Keratinocyte (primary cell): ENCODE data around the gene EPC2. TPM values are rescaled to one million over a fixed set of nuclear protein-coding genes. Genes with fewer than 3 reads are reported as not detected.

ENCODE experiments used
- DNase-seq: peaks from one replicate; pipeline ENCODE4 v3.0.0-alpha.2; 2011; ENCODE audit warnings: low read depth, missing footprints, low spot score
- FAIRE-seq: peaks from 2 replicates; lab custom pipeline; 2011; peaks lifted over from hg19 to GRCh38; lab: Jason Lieb, UNC
- H2AFZ ChIP-seq: 2 replicates; pipeline ENCODE4 v1.6.0; 2012; ENCODE audit warnings: low read length, control low read depth, inconsistent platforms; ENCODE audit not compliant: control insufficient read depth
- H3K27ac ChIP-seq: 2 replicates; pipeline ENCODE4 v1.5.1; 2011; ENCODE audit warnings: low read length; ENCODE audit not compliant: control insufficient read depth, insufficient read depth
- H3K27me3 ChIP-seq: 3 replicates; pipeline ENCODE4 v1.6.0; 2011; ENCODE audit warnings: low read length; ENCODE audit not compliant: control insufficient read depth, insufficient read depth; ENCODE audit errors: extremely low read depth
- H3K36me3 ChIP-seq, 2 experiments: 2 replicates in 1 of 2; 3 replicates in 1 of 2; pipeline ENCODE4 v1.5.1; 2011; ENCODE audit warnings: low read length in 2 of 2, mild to moderate bottlenecking in 1 of 2; ENCODE audit not compliant: control insufficient read depth in 2 of 2, insufficient read depth in 2 of 2; ENCODE audit errors: extremely low read depth in 1 of 2
- H3K4me1 ChIP-seq: 3 replicates; pipeline ENCODE4 v1.5.1; 2011; ENCODE audit warnings: low read length; ENCODE audit not compliant: control insufficient read depth, insufficient read depth; ENCODE audit errors: extremely low read depth
- H3K4me2 ChIP-seq: 3 replicates; pipeline ENCODE4 v1.6.0; 2011; ENCODE audit warnings: low read depth, low read length; ENCODE audit not compliant: control insufficient read depth, insufficient read depth; ENCODE audit errors: extremely low read depth
- H3K4me3 ChIP-seq, 3 experiments: fragments of 200-600 bp in 1 of 3; sonication (generic) in 1 of 3; 2 replicates in 2 of 3; 3 replicates in 1 of 3; pipeline ENCODE4 v1.5.1; 2011 to 2016; ENCODE audit warnings: low read length in 3 of 3, mild to moderate bottlenecking in 3 of 3, control low read depth in 2 of 3, inconsistent platforms in 1 of 3, low read depth in 1 of 3, mixed read lengths in 1 of 3, mixed run types in 1 of 3, moderate library complexity in 1 of 3; ENCODE audit not compliant: control insufficient read depth in 2 of 3, insufficient read depth in 2 of 3; ENCODE audit errors: extremely low read depth in 1 of 3
- H3K79me2 ChIP-seq: 2 replicates; pipeline ENCODE4 v1.6.0; 2012; ENCODE audit warnings: low read length; ENCODE audit not compliant: control insufficient read depth, insufficient read depth
- H3K9ac ChIP-seq: 3 replicates; pipeline ENCODE4 v1.6.0; 2011; ENCODE audit warnings: low read length; ENCODE audit not compliant: control insufficient read depth, insufficient read depth; ENCODE audit errors: extremely low read depth
- H3K9me1 ChIP-seq: 3 replicates; pipeline ENCODE4 v1.6.0; 2011; ENCODE audit warnings: low read length; ENCODE audit not compliant: control insufficient read depth, insufficient read depth; ENCODE audit errors: extremely low read depth
- H3K9me3 ChIP-seq: 2 replicates; pipeline ENCODE4 v1.5.1; 2012; ENCODE audit warnings: low read depth, low read length; ENCODE audit not compliant: control insufficient read depth
- H4K20me1 ChIP-seq: 3 replicates; pipeline ENCODE4 v1.6.0; 2011; ENCODE audit warnings: low read length; ENCODE audit not compliant: control insufficient read depth, insufficient read depth; ENCODE audit errors: extremely low read depth
- EZH2 ChIP-seq: IDR thresholded peaks from one replicate; pipeline ENCODE4 v1.6.1; 2012; ENCODE audit warnings: inconsistent platforms, mild to moderate bottlenecking, low read length, moderate library complexity
- dilution Hi-C: fragments of 300-500 bp; cut with MboI; formaldehyde crosslinking; loops from one replicate; pipeline ENCODE4 v1.7.0; 2020; ENCODE audit warnings: low sequenced_read_pairs; ENCODE audit not compliant: extremely low pct_ligation_motif_present
- polyA plus RNA-seq, 5 experiments: library from polyadenylated mRNA; depleted of rRNA in 3 of 5; stranded (reverse) in 3 of 5; stranded (forward) in 1 of 5; unstranded in 1 of 5; fragments of >200 nt; gene quantifications; 1 replicate in 1 of 5; 2 replicates in 3 of 5; 3 replicates in 1 of 5; pipeline versions ENCODE4 v1.2.1 to v1.2.3, GENCODE V29; 2011 to 2012; ENCODE audit warnings: missing spikeins in 2 of 5, low read depth in 1 of 5, low replicate concordance in 1 of 5
- TF ChIP-seq, protein P1 (sequence below), 3 experiments: IDR thresholded peaks in 1 of 3; conservative IDR thresholded peaks in 1 of 3; optimal IDR thresholded peaks in 1 of 3; 2 replicates in 2 of 3; 3 replicates in 1 of 3; pipeline versions ENCODE3 to v1.5.1; 2011; ENCODE audit warnings: low read length in 3 of 3, mild to moderate bottlenecking in 3 of 3, moderate library complexity in 2 of 3, control low read depth in 1 of 3, inconsistent platforms in 1 of 3; ENCODE audit not compliant: insufficient read depth in 2 of 3; ENCODE audit errors: extremely low read depth in 1 of 3

Gene EPC2
- polyA plus RNA-seq, 1 donor (not counting 4 experiments of a cell fraction or from before 2014, with no cell fraction given), result 13.1 TPM

DNA sequence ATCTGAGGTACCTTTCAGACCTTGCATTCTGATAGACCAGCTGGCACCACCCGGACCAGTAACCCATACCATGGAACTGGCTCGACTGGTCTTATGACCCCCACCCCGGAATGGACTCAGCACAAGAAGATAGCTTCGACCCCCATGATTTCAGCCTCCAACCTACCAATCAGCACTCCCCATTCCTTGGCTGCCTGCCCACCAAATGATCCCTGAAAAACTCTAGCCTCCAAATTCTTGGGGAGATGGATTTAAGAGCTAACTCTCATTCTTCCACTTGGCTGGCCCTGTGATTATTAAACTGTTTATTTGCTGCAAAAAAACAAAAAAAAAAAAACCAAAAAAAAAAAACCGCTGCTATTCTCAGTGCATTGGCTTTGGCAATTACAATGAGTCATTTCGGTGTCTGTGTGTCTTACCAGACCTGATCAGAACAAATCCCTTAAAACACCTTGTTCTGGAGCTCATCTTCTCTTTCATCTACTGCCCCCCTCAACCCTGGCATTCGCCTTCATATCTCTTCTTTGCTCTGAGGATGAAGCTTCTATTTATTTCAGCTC lies 170.4 kb downstream of the EPC2 start:
- no peak for DNase-seq

DNA sequence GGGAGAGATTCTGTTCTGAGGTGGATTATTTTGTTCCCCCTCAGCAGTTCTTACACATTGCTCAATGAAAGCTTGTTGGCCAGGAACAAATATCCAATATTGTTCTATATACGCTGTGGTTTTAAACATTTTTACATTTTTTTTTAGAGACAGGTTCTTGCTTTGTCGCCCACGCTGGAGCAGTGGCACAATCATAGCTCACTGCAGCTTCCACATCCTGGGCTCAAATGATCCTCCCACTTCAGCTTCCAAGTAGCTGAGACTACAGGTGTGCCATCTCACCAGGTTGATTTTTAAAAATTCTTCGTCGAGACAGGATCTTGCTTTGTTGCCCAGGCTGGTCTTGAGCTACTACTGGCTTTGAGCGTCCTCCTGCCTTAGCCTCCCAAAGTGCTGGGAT lies 171.6 kb downstream of the EPC2 start:
- H3K4me1 ChIP-seq, result no peaks in the 10 kb centered on the region
- H3K4me2 ChIP-seq, result no peak overlapping the region
- H3K36me3 ChIP-seq, result no peaks in the 10 kb centered on the region
- peaks cover 3% of the 10 kb centered on the region for H3K27me3 ChIP-seq
- no peaks in the 10 kb centered on the region for H4K20me1 ChIP-seq
- H3K9ac ChIP-seq, result no peak overlapping the region
- H3K9me1 ChIP-seq, result no peaks in the 10 kb centered on the region
- no peaks in the 10 kb centered on the region for H3K9me3 ChIP-seq
- H3K27ac ChIP-seq, result no peak overlapping the region
- TF ChIP-seq, protein P1, sequence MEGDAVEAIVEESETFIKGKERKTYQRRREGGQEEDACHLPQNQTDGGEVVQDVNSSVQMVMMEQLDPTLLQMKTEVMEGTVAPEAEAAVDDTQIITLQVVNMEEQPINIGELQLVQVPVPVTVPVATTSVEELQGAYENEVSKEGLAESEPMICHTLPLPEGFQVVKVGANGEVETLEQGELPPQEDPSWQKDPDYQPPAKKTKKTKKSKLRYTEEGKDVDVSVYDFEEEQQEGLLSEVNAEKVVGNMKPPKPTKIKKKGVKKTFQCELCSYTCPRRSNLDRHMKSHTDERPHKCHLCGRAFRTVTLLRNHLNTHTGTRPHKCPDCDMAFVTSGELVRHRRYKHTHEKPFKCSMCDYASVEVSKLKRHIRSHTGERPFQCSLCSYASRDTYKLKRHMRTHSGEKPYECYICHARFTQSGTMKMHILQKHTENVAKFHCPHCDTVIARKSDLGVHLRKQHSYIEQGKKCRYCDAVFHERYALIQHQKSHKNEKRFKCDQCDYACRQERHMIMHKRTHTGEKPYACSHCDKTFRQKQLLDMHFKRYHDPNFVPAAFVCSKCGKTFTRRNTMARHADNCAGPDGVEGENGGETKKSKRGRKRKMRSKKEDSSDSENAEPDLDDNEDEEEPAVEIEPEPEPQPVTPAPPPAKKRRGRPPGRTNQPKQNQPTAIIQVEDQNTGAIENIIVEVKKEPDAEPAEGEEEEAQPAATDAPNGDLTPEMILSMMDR (optimal IDR thresholded peaks at IDR 0.05 in 1 of 3, IDR thresholded peaks at IDR 0.05 in 1 of 3, conservative IDR thresholded peaks at IDR 0.05 in 1 of 3; ENCODE audit: extremely low read depth in 1 of 3, insufficient read depth in 2 of 3, low read length in 3 of 3), result no peak
- TF ChIP-seq EZH2, result no peak
- H2AFZ ChIP-seq, result no peak overlapping the region
- FAIRE-seq, result no peak
- H3K79me2 ChIP-seq, result no peaks in the 10 kb centered on the region
- DNase-seq, result no peak
- H3K4me3 ChIP-seq, result no peak overlapping the region
- dilution Hi-C loops, result no loop called here

More for the DNA sequence above, 170.4 kb downstream of the EPC2 start:
- Histone ChIP-seq H3K36me3 (no peaks in the 10 kb centered on the region), H3K27ac (no peak overlapping the region), H3K9me3 (no peaks in the 10 kb centered on the region), H3K79me2 (no peaks in the 10 kb centered on the region), H3K4me3 (no peak overlapping the region), H2AFZ (no peak overlapping the region), H3K27me3 (peaks cover 4% of the 10 kb centered on the region), H3K4me1 (no peaks in the 10 kb centered on the region), H3K4me2 (no peak overlapping the region), H4K20me1 (no peaks in the 10 kb centered on the region), H3K9ac (no peak overlapping the region), H3K9me1 (no peaks in the 10 kb centered on the region)
- no peak for FAIRE-seq
- TF ChIP-seq, protein P1 (optimal IDR thresholded peaks at IDR 0.05 in 1 of 3, IDR thresholded peaks at IDR 0.05 in 1 of 3, conservative IDR thresholded peaks at IDR 0.05 in 1 of 3; ENCODE audit: extremely low read depth in 1 of 3, insufficient read depth in 2 of 3, low read length in 3 of 3), result no peak
- no peak for TF ChIP-seq EZH2
- dilution Hi-C loops, result no loop called here
